ENCODE data around the gene IGF2BP2. TPM values are rescaled to one million over a fixed set of nuclear protein-coding genes. Genes with fewer than 3 reads are reported as not detected.

The IGF2BP2 gene
- total and polyA plus RNA-seq, 2 donors from 2014 or later = 7.7 to 26.9 TPM

- FAIRE-seq (no peak), DNase-seq (no peak)
- TF ChIP-seq CTCF (IDR thresholded peaks at IDR 0.05; ENCODE audit: borderline replicate concordance, extremely low read depth, insufficient read depth) = no peak
- H3K27me3 ChIP-seq (ENCODE audit: control insufficient read depth, insufficient read depth, low read length) = no peaks in the 10 kb centered on the region
- no peak overlapping the region for H3K4me3 ChIP-seq (ENCODE audit: low read length in 3 of 3)
- intact Hi-C loops (cut with DNase I) = no loop called here
- H3K36me3 ChIP-seq (ENCODE audit: control insufficient read depth in 2 of 3, insufficient read depth in 3 of 3, low read length in 3 of 3) = no peaks in the 10 kb centered on the region
- H3K9ac ChIP-seq (ENCODE audit: low read length in 3 of 3) = no peak overlapping the region
- H3K27ac ChIP-seq (ENCODE audit: low read depth in 2 of 2, low read length in 2 of 2) = no peak overlapping the region
- no peaks in the 10 kb centered on the region for H3K9me3 ChIP-seq (ENCODE audit: control insufficient read depth in 2 of 3, insufficient read depth in 1 of 3, low read length in 3 of 3)
- H3K4me1 ChIP-seq (ENCODE audit: control insufficient read depth in 2 of 3, insufficient read depth in 2 of 3, low read depth in 1 of 3, low read length in 3 of 3) = peaks cover 0 to 15% (median 6%) of the 10 kb centered on the region in 3 donors
Observed at GRCh38 chr3:185711255-185711870, 113.5 kb downstream of the IGF2BP2 start.

- DNase-seq (no peak), FAIRE-seq (no peak)
- Histone ChIP-seq H3K9me3 (ENCODE audit: control insufficient read depth in 2 of 3, insufficient read depth in 1 of 3, low read length in 3 of 3) (no peaks in the 10 kb centered on the region), H3K4me3 (ENCODE audit: low read length in 3 of 3) (no peak overlapping the region), H3K36me3 (ENCODE audit: control insufficient read depth in 2 of 3, insufficient read depth in 3 of 3, low read length in 3 of 3) (no peaks in the 10 kb centered on the region), H3K4me1 (ENCODE audit: control insufficient read depth in 2 of 3, insufficient read depth in 2 of 3, low read depth in 1 of 3, low read length in 3 of 3) (peaks cover 0 to 15% (median 3%) of the 10 kb centered on the region in 3 donors), H3K27me3 (ENCODE audit: control insufficient read depth, insufficient read depth, low read length) (no peaks in the 10 kb centered on the region), H3K9ac (ENCODE audit: low read length in 3 of 3) (no peak overlapping the region), H3K27ac (ENCODE audit: low read depth in 2 of 2, low read length in 2 of 2) (no peak overlapping the region)
- no peak for TF ChIP-seq CTCF (IDR thresholded peaks at IDR 0.05; ENCODE audit: borderline replicate concordance, extremely low read depth, insufficient read depth)
- intact Hi-C loops (cut with DNase I) = no loop called here
Observed at GRCh38 chr3:185709251-185709955, 115.4 kb downstream of the IGF2BP2 start.

- Histone ChIP-seq H3K4me3 (ENCODE audit: low read length in 3 of 3) (no peak overlapping the region), H3K4me1 (ENCODE audit: control insufficient read depth in 2 of 3, insufficient read depth in 2 of 3, low read depth in 1 of 3, low read length in 3 of 3) (peaks cover 0 to 18% (median 3%) of the 10 kb centered on the region in 3 donors), H3K9me3 (ENCODE audit: control insufficient read depth in 2 of 3, insufficient read depth in 1 of 3, low read length in 3 of 3) (no peaks in the 10 kb centered on the region), H3K27me3 (ENCODE audit: control insufficient read depth, insufficient read depth, low read length) (no peaks in the 10 kb centered on the region), H3K36me3 (ENCODE audit: control insufficient read depth in 2 of 3, insufficient read depth in 3 of 3, low read length in 3 of 3) (no peaks in the 10 kb centered on the region), H3K27ac (ENCODE audit: low read depth in 2 of 2, low read length in 2 of 2) (no peak overlapping the region), H3K9ac (ENCODE audit: low read length in 3 of 3) (no peak overlapping the region)
- TF ChIP-seq CTCF (IDR thresholded peaks at IDR 0.05; ENCODE audit: borderline replicate concordance, extremely low read depth, insufficient read depth) = no peak
- DNase-seq = no peak
- FAIRE-seq = no peak
- intact Hi-C loops (cut with DNase I) = no loop called here
Observed at GRCh38 chr3:185708392-185708791, 116.5 kb downstream of the IGF2BP2 start.

Measured in kidney (tissue), 14 donors.